Activated CD8-positive, alpha-beta memory T cell treated with anti-CD3 and anti-CD28 coated beads for 4 hours (primary cell): ENCODE results near the gene KRT79.

Source experiments
- DNase-seq, 2 donors: peaks; one replicate each; pipeline ENCODE4 v3.0.0-alpha.2; 2020; ENCODE audit warnings: low read depth in 2 of 2

KRT79 gene

DNA sequence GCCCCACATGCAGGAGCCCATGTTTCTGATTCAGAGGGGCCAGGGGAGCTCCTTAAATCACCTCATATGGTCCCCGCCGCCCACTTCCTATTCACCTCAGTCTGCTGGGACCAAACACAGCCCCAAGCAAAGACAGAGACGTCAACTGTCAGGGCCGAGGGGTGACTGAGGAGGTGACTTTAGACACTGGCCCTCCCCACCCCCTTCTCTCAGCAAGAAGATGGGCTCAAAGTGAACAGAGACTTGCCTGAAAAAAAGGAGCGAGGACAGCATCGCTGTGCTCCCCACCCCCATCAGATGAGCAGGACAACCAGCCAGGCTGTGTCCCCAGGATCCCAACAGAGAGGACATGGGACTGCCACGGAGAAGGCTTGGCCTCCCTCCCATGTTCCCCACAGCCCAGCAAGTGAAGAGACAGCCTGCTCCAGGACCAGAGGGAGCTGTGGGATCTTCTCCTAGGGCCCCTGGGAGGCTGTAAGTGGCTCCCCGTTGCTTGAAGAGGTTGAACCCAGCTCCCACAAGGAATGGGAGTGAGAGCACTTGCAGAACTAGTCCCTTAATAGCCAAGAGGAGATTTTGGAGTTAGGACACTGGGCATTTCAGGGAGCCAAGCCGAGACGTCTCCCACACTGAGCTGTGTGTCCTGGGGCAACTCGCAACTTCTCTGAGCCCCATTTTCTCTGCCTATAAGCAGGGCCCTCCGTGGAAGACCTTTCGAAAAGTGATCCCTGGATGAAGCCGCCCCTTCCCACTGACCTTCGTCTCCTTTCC is 1.3 kb upstream of the KRT79 start:
- DNase-seq: no peak

DNA sequence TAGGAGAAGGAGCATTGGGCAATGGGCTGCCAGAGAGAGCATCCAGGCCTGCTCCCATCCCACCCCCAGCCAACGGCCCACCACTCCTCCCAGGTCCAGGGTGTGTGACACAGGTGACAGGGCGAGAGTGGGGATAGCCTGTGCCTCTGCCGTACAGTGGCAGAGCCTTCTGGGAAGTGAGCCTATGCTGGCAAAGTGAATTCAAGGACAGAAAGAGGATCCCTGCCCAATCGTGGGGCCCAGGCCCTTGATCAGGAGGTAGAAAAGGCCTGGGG is 553 bp upstream of the KRT79 start:
- DNase-seq: no peak

DNA sequence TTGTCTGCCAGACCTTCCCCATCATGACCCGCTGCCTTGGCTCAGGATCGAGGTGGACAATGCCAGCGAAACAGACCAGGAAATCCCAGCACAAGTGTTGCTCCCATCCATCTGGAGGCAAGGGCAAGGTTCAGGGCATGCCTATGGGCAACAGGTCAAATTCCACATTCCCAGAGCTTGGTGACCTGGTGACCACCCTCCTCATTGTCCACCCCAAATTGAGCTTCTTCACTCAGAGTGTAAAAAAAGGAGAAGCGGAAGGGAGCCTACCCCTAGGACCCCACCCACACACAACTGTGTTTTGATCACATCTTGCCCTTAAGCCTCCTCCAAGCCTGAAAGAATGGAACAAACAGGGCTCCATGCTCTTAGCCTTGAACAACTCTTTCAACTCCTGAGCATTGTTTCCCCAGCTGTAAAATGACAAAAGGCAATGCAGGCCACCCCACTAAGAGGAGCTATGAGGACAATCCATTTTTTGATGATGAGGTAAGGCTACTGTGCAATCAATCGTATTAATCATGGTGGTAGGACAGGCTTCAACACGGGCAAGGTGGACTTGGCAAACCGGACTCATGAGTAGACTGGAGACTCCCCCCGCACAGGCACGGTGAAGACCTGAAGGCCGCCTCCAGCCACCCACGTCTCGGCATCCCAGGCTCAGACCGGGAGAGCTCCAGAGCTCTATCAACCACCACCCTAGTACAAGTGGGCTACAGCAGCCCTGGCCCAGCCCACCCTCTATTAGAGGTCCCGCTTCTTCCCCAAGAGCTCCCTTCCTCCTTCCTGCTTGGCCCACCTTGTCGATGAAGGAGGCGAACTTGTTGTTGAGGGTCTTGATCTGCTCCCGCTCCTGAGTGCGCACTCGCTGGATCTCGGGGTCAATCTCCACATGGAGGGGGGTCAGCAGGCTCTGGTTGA is 866 bp downstream of the KRT79 start:
- no peak for DNase-seq

DNA sequence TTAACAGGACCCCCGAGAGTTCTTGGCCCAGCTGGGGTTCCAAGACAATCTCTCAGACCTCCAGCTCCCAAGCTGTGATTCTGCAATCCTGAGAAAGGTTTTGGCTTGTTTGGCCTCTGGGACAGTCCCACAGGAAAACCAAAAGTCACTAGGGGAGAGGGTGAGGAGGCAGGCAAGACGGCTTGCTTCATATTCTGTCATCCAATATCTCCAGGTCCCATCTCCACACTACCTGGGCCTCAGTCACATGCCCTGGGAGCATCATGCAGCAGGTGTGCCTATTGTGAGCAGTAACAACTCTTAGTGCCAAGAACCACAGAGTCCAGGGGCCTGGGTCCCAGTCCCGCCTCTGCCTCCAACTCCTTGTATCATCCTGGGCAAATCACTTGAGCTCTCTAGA is 1.7 kb downstream of the KRT79 start:
- DNase-seq: no peak

DNA sequence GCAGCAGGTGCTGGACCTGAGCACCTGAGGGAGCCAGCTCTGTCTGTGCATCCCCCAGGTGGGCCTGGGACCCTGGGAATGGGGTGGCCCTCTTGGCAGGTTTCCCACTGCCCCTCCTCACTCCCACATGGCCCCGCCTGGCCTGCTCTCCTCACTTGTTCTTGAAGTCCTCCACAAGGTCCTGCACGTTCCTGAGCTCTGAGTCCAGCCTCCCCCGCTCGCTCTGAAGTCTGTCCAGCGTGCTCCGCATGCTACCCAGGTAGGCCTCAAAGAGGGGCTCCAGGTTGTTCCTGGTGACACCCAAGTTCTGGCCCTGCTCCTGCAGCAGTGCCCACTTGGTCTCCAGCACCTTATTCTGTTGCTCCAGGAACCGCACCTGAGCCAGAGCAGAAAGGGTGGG is 2.9 kb downstream of the KRT79 start:
- DNase-seq: no peak

DNA sequence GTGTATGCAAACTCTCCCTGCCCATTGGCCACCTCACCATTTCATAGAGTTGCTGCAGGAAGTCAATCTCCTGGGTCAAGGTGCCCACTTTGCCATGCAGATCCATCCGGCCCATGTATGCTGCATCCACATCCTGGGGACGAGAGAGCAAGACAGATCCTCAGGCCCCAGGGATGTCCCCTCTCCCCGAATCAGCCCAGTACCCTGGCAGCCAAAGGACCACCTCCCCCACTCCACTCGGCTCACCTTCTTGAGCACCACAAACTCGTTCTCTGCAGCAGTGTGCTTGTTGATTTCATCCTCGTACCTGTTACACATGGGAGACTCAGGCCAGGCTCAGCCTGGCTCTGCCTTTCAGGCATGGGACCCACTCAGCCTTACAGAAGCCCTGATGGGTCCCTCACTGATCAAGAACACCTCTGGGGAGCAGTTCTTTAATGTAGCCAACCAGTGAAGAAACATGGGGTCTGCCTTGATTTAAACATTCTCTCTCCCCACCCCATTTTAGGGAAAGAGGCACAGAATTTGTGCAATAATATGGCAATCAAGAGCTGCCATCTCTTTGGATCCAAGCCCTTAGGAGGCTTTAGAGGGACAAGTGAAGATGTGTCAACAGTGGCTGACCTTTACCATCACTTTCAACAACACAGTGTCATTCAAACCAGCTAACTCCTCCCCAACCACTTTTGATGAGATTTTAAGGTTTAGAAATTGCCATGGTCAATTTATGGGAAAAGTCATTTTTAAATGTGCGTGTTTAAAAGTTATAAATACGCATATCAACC is 3.9 kb downstream of the KRT79 start:
- no peak for DNase-seq

DNA sequence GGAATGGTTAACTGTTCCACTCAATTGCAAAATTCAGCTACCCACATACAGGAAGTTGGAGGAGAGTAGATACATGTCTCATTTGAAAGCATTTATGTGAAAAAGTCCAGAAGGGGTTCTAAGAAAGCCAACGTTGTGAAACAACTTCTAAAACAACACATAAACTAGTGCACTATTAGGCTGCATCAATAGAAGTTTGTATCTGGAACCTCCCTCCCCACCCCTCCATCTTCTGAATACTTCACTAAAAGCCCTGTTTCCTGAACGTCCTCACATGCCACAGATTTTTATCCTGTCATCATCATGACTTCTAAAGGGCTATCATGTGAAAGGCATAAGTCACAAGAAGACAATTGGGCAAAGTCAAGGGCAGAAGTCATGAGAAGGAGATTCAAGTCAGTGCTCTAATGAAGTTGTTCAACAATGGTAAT is 5.5 kb downstream of the KRT79 start:
- DNase-seq: no peak

DNA sequence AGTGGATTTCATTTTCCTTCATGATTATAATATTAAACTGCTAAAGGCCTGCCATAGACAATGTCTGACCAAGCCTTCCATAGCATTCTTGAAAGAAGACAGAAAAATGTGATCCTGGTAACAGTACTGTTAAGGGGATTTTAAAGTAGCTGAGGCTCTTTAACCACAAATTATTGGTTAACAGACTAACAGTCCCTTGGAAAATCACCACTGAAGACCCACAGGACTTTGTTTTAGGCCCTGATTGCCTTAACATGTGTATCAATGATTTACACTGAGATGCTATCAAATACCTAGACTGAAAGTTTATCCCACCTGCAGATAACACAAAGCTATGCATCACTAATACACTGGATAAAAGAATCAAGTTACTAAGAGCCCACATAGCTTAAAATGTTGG is 6.0 kb downstream of the KRT79 start:
- DNase-seq: no peak

DNA sequence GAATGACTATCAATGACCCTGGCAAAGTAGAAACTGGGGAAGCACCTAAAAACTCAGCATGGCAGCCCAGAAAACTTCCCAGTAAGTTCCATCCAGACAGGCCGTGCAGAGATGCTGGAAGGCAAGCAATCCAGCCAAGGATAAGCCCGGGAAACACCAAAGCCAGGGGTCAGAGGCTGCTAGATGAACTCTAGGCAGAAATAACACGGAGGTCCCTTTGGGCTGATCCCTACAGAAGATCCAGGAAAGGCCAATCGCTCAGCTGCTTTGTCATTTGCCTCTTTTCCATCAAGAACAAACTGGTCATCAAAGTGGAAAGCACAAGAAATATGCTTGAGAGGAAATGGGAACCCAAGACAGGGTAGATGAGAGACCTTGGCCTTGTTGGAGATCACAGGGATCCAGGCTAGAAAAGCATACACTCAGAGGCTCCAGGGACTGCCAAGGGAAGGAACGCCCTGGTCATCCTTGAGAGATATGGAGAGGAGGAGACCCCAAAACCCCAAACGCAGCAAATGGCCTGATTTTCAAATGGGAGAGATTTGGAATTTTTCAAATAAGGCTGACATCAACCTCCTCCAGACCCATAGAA is 6.5 kb downstream of the KRT79 start:
- DNase-seq: no peak

DNA sequence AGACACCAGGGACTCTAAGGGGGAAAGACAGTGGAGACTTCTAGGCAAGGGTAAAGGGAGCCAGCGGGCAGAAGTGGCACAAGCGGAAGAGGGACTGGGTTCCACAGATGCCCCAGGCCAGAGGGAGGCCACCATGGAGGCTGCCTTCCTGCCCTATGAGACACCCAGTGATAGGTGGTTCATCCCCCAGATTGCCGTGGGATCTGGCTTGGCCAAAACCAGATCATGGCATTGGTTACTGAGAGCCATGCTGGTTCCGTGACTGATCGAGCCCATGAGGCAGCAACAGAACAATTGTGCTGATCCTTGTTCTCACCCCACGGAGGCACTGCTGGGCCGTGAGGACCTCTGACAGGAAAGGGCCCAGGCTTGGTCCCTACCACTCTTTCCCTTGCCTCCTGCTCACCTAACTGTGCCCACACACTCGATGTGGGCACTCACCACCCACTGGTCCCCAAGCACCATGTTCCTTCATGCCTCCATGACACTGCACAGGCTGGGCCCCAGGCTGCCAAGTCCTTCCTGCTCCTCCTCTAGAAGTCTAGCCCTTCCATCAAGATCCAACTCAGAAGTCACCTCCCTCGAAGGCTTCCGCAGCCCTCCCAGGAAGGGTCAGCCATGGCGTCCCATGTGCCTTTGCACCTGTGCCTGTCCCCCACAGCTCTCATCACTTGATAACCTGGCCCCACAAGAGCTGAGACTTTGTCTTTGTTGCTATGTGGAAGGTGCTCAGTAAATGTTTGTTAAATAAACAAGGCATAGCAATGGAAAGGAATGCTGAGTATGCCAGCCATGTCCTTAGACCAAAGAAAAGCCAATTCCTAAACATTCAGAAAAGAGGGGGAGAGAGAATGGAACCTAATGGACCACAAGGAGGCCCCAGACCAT is 7.3 kb downstream of the KRT79 start:
- no peak for DNase-seq

DNA sequence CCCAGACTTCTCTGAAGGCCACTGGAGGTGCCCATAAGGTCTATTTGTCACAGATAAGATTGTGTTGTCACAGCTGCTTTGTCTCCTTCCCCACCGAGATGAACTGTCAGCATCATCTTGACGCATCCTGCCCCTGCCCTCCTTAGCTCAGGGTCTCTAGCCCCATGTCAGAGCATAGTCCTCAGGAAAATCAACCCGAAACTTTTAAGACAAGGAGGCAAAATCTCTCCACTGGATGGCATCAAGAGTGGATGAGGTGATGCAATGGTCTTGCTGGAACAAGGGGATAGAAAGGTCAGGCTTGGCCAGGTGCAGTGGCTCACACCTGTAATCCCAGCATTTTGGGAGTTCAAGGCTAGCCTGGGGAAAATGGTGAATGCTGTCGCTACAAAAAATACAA is 8.2 kb downstream of the KRT79 start:
- no peak for DNase-seq

DNA sequence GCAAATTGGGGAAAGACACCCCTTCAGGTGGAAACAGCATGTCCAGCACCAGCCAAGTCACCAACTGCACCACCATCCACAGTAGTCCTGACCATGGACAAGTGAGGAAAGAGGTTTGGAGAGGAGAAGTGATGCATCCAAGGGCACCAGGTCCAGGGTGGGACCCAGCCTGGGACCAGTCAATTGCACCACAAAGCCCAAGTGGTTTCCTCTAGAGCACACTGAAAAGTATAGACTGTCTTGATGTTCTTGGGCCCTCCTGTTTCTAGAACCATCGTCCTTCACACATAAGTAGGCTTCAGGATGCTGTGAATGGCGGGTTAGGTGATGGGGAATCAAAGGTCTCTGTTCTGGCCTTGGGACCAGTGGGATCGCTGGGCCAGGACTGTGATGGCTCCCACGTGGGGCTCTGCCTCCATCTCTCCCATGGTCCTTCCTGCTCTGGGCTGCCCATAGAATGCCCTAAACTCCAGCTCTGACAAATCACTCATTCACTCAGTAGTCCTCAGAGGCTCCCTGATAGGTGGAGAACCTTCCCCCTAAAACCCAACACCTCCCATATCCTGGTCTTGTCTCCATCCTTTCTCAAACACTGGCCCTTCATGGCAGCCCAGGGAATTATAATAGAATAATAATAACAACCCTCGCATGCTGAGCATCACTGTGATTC is 9.2 kb downstream of the KRT79 start:
- DNase-seq: no peak

DNA sequence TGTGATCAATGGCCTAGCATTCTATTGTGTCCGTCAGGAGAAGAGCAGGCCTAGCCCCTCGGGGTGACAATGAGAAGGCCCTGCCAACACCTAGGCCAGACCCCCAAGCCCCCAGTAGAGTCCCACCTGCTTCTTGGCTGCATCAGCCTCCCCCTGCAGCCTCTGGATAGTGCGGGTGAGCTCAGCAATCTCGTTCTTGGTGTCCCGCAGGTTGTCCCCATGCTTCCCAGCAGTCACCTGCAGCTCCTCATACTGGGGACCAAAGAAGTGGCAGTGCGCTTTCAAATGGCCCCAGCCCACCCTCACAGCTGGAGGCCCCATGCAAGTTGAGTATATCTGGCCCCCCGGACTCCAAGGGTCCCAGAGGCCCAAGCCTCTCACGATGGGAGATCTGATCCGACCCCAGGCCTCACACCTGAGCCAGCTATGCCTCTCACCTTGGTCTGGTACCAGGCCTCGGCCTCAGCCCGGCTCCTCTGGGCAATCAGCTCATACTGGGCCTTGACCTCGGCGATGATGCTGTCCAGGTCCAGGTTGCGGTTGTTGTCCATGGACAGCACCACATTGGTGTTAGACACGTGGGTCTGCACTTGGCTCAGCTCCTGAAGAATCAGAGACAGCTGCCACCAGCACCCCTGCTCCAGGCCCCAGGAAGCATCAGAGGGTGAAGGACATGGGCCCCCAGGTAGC is 10.2 kb downstream of the KRT79 start:
- no peak for DNase-seq

DNA sequence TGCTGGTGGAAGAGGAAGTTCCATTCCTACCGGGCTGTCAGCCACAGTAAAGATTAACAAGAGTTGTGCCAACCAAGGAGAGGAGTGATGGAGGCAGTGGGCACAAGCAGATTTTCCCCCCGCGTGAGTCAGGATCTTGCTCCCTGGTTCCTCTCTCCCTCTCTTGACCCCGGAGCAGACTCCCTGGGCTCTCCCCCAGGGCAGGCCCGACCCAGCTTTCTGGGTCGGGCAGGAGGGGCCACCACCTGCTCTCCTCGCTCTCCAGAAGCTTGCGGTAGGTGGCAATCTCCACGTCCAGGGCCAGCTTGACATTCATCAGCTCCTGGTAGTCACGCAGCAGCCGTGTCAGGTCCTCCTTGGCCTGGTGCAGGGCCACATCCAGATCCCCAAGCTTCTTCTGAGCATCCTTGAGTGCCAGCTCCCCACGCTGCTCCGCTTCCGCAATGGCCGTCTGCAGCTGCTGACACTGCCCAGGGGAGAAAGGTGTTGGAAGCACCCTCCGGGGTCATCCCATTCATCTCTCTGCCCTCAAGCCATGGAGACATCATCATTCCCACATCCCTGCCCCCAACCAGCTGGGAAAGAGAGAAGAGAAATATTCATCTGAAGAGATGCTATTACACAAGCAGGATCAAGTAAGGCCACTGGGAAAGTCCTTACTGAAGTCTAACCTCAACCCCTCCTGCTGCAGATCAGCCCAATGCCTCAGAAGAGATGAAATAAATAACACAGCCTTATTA is 11.2 kb downstream of the KRT79 start:
- no peak for DNase-seq

DNA sequence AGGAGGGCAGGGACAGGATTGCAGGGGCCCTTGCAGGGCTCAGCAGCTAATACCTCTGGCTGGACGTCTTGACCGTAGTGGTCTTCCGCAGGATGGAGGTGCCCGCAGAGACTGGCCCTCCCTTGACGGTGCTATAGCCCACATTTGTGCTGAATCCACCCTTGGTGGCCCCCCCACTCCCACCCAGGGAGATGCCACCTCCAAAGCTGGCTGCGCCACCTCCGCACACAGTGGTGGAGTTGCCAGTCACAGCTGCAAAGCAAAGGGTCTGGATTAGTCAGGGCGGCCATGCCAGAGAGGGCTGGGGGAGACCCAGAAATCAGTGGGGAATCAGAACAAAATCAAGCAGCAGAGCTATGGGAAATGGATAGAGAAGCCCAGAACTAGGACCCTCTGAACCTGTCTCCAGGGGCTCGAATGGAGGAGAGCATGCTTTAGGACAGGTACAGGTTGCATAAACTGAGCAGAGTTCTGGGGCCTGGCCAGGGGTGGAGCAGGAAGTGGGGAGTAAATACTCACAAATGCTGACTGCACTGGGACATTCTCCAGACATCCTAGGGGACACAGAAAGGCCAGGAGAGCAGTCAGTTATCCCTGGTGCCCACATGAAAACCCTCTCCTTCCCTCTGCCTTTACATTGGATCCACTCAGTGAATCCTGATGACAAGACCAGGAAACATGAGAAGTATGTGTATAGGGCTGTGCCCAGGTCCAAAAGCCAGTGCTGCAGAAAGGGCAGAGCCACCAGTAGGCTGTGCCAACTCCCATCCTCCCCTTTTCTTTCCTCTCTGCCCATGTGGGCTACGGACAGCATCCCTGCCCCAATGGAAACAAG is 12.1 kb downstream of the KRT79 start:
- no peak for DNase-seq

DNA sequence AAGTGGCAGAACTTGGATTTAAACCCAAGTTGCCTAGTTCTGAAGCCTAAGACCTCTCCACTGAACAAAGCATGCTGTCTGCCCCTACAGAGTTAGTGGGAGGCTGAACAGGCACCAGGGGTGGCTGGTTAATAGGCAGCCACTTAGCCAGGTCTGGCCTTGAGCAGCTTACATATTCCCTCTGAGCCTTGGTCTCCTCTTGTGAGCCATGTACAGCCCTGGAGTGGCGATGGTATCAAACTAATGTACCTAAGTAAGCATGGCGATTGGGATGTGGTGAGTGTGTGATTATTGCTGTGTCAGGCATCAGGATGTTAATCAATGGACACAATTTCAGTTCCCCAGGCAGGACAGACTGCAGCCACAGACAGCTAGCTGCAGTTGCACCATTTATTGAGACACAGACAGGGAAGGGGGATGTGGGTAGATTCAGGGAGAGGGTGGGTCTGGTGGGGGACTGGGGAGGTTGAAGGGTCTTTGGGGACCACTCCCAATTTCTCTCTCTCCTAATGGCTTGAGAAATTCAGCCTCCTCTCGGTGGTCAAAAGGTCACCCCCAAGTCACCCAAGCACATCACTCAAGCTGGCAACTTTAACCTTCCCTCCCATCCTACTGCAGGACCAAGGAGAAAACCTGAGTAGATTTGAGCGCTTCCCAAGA is 12.9 kb downstream of the KRT79 start:
- no peak for DNase-seq

DNA sequence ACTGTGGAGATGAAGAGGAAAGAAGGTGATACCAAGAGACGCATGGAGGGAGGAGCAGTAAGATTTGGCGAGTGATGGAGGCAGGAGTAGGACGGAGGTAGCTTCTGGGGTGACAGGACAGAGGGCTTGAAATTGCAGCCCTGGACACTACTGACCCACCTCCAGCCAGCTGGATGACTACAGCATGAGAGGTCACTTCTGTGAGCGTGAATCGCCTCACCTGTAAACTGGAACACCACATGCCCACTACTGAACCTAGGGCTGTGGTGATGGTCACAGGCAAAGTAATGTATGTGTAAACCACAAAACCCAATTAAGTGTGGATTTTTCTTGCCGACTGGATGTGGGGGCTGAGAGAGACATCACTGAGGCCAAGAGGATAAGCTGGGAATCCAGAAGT is 13.6 kb downstream of the KRT79 start:
- DNase-seq: no peak
